Cardiac septum (tissue), 1 donor: ENCODE data around the gene TNKS1BP1. TPM values are rescaled to one million over a fixed set of nuclear protein-coding genes. Genes with fewer than 3 reads are reported as not detected.

Experiments used
- DNase-seq: peaks from one replicate; pipeline ENCODE4 v3.0.0-alpha.2; 2020; ENCODE audit warnings: low spot score
- intact Hi-C: fragments of 100-400 bp; cut with DNase I; formaldehyde crosslinking; loops from one replicate; pipeline ENCODE4 v1.14.0; 2022
- total RNA-seq: library from RNA; stranded (reverse); fragmentation: NEBNext Ultra II Directional; extraction: Animal tissue kit (Norgen Biotek cat#: 25700); gene quantifications from one replicate; pipeline ENCODE4 v1.2.1, GENCODE V29; 2021
- donor health status: DM: no; HTN: no; CAD: no.

TNKS1BP1 gene
- total RNA-seq, 1 donor from 2014 or later, result 36.2 TPM

- DNase-seq, result no peak
- intact Hi-C loops, result no loop called here
Measured at GRCh38 chr11:57316017-57316416, 8.7 kb downstream of the TNKS1BP1 start.

GRCh38 chr11:57315491-57315890 lies 9.3 kb downstream of the TNKS1BP1 start:
- intact Hi-C loops, result no loop called here

GRCh38 chr11:57314221-57314973 lies 10.4 kb downstream of the TNKS1BP1 start:
- no peak for DNase-seq
- intact Hi-C loops, result no loop called here

More at GRCh38 chr11:57315491-57315890, 9.3 kb downstream of the TNKS1BP1 start:
- DNase-seq, result no peak

GRCh38 chr11:57313788-57314135 lies 11.0 kb downstream of the TNKS1BP1 start:
- intact Hi-C loops, result no loop called here
- DNase-seq, result no peak

- intact Hi-C loops, result no loop called here
- no peak for DNase-seq
Measured at GRCh38 chr11:57313071-57313787, 11.5 kb downstream of the TNKS1BP1 start.

GRCh38 chr11:57312511-57313021 lies 12.2 kb downstream of the TNKS1BP1 start:
- intact Hi-C loops, result no loop called here
- DNase-seq, result no peak

GRCh38 chr11:57311109-57311936 lies 13.4 kb downstream of the TNKS1BP1 start:
- intact Hi-C loops, result no loop called here
- DNase-seq, result peak; percentile 92

GRCh38 chr11:57310630-57311086 lies 14.1 kb downstream of the TNKS1BP1 start:
- intact Hi-C loops, result no loop called here
- DNase-seq, result no peak

GRCh38 chr11:57310091-57310490 lies 14.7 kb downstream of the TNKS1BP1 start:
- intact Hi-C loops, result no loop called here
- no peak for DNase-seq

GRCh38 chr11:57309106-57310059 lies 15.4 kb downstream of the TNKS1BP1 start:
- DNase-seq, result no peak
- intact Hi-C loops, result no loop called here

GRCh38 chr11:57308426-57309060 lies 16.2 kb downstream of the TNKS1BP1 start:
- DNase-seq, result no peak
- intact Hi-C loops, result no loop called here

GRCh38 chr11:57307666-57308270 lies 17.0 kb downstream of the TNKS1BP1 start:
- intact Hi-C loops, result no loop called here
- no peak for DNase-seq

GRCh38 chr11:57306940-57307565 lies 17.7 kb downstream of the TNKS1BP1 start:
- intact Hi-C loops, result no loop called here
- DNase-seq, result no peak

GRCh38 chr11:57306161-57306876 lies 18.4 kb downstream of the TNKS1BP1 start:
- no peak for DNase-seq
- intact Hi-C loops, result no loop called here

- no peak for DNase-seq
- intact Hi-C loops, result no loop called here
Measured at GRCh38 chr11:57305523-57305922, 19.2 kb downstream of the TNKS1BP1 start.

GRCh38 chr11:57303990-57304579 lies 20.7 kb downstream of the TNKS1BP1 start:
- no peak for DNase-seq

More at GRCh38 chr11:57303990-57304579, 20.7 kb downstream of the TNKS1BP1 start:
- intact Hi-C loops, result no loop called here
